WTC11 (cell line): Measurements from ENCODE around the gene AOC1.

Experiments
- GABPB1 ChIP-seq: sonication (generic); formaldehyde crosslinking; IDR thresholded peaks from 2 replicates; pipeline ENCODE4 v1.8.1; 2023; ENCODE audit warnings: mild to moderate bottlenecking, missing genetic modification reagents
- TF ChIP-seq, protein P1 (sequence below): sonication (generic); formaldehyde crosslinking; IDR thresholded peaks from 2 replicates; pipeline ENCODE4 v1.8.1; 2022; ENCODE audit warnings: missing genetic modification reagents, borderline replicate concordance
- TF ChIP-seq, protein P2 (sequence below): fragments of 200-600 bp; IDR thresholded peaks from 2 replicates; pipeline ENCODE4 v1.8.0; 2022; ENCODE audit warnings: antibody characterized with exemption

GRCh38 chr7:150831851-150832250, 20.5 kb upstream of the AOC1 start:
- TF ChIP-seq, protein P1, sequence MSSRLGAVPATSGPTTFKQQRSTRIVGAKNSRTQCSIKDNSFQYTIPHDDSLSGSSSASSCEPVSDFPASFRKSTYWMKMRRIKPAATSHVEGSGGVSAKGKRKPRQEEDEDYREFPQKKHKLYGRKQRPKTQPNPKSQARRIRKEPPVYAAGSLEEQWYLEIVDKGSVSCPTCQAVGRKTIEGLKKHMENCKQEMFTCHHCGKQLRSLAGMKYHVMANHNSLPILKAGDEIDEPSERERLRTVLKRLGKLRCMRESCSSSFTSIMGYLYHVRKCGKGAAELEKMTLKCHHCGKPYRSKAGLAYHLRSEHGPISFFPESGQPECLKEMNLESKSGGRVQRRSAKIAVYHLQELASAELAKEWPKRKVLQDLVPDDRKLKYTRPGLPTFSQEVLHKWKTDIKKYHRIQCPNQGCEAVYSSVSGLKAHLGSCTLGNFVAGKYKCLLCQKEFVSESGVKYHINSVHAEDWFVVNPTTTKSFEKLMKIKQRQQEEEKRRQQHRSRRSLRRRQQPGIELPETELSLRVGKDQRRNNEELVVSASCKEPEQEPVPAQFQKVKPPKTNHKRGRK (CRISPR knock-in tag), result no peak
- TF ChIP-seq, protein P2, sequence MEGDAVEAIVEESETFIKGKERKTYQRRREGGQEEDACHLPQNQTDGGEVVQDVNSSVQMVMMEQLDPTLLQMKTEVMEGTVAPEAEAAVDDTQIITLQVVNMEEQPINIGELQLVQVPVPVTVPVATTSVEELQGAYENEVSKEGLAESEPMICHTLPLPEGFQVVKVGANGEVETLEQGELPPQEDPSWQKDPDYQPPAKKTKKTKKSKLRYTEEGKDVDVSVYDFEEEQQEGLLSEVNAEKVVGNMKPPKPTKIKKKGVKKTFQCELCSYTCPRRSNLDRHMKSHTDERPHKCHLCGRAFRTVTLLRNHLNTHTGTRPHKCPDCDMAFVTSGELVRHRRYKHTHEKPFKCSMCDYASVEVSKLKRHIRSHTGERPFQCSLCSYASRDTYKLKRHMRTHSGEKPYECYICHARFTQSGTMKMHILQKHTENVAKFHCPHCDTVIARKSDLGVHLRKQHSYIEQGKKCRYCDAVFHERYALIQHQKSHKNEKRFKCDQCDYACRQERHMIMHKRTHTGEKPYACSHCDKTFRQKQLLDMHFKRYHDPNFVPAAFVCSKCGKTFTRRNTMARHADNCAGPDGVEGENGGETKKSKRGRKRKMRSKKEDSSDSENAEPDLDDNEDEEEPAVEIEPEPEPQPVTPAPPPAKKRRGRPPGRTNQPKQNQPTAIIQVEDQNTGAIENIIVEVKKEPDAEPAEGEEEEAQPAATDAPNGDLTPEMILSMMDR, result no peak
- TF ChIP-seq GABPB1 (CRISPR knock-in tag), result no peak
